ENCODE measurements around the gene UBXN11. TPM values are rescaled to one million over a fixed set of nuclear protein-coding genes. Genes with fewer than 3 reads are reported as not detected.

Gene UBXN11
- total and polyA plus RNA-seq, 2 donors from 2014 or later: 30.2 to 55.0 TPM

DNA sequence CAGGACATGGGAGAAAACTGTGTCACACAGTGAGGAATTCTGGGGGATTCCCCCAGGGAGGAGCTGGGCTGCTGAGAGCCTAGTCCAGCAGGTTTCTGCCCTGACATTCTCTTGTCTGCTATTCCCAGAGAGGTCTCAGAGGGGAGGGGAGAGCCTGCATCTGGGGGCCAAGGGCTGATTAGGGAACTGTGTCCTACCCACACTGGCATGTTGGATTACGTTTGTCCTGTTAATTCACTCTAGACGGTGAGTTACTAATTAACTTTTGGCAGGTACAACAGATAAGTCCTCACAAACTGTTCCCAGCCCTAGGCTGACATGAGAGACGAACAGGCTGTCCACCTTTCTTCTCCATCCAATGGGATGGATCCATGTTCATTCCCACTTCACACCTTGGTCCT, 29.2 kb downstream of the UBXN11 start:
- H3K27ac ChIP-seq (ENCODE audit: low read depth in 2 of 2, low read length in 2 of 2): peak overlapping the region in 1 of 2 donors; percentile 23
- peaks cover 9 to 39% (median 35%) of the 10 kb centered on the region in 3 donors for H3K4me1 ChIP-seq (ENCODE audit: control insufficient read depth in 2 of 3, insufficient read depth in 2 of 3, low read depth in 1 of 3, low read length in 3 of 3)
- peaks cover 0 to 2% (median 0%) of the 10 kb centered on the region in 3 donors for H3K36me3 ChIP-seq (ENCODE audit: control insufficient read depth in 2 of 3, insufficient read depth in 3 of 3, low read length in 3 of 3)
- peak overlapping the region in 1 of 3 donors; percentile 3 for H3K4me3 ChIP-seq (ENCODE audit: low read length in 3 of 3)
- FAIRE-seq: no peak
- DNase-seq: peak in 1 of 5 donors; percentile 49
- intact Hi-C loops (cut with DNase I): no loop called here
- TF ChIP-seq, protein P1, sequence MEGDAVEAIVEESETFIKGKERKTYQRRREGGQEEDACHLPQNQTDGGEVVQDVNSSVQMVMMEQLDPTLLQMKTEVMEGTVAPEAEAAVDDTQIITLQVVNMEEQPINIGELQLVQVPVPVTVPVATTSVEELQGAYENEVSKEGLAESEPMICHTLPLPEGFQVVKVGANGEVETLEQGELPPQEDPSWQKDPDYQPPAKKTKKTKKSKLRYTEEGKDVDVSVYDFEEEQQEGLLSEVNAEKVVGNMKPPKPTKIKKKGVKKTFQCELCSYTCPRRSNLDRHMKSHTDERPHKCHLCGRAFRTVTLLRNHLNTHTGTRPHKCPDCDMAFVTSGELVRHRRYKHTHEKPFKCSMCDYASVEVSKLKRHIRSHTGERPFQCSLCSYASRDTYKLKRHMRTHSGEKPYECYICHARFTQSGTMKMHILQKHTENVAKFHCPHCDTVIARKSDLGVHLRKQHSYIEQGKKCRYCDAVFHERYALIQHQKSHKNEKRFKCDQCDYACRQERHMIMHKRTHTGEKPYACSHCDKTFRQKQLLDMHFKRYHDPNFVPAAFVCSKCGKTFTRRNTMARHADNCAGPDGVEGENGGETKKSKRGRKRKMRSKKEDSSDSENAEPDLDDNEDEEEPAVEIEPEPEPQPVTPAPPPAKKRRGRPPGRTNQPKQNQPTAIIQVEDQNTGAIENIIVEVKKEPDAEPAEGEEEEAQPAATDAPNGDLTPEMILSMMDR (IDR thresholded peaks at IDR 0.05; ENCODE audit: borderline replicate concordance, extremely low read depth, insufficient read depth): no peak
- H3K27me3 ChIP-seq (ENCODE audit: control insufficient read depth, insufficient read depth, low read length): no peaks in the 10 kb centered on the region
- H3K9me3 ChIP-seq (ENCODE audit: control insufficient read depth in 2 of 3, insufficient read depth in 1 of 3, low read length in 3 of 3): no peaks in the 10 kb centered on the region
- H3K9ac ChIP-seq (ENCODE audit: low read length in 3 of 3): peak overlapping the region in 1 of 3 donors; percentile 8

DNA sequence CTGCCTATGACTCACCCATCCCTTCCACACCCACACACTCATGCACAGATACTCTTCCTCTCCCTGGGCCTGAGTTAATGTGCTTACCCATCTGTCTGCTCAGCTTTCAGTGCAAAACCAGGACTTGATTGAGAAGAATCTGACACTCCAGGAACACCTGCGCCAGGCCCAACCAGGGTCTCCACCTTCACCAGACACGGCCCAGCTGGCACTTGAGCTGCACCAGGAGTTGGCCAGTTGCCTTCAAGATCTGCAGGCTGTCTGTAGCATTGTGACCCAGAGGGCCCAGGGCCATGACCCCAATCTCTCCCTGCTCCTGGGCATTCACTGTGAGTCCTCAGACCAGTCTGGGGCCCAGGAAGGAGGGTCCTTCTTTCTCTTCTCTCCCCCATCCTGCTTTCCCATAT, 30.0 kb downstream of the UBXN11 start:
- Histone ChIP-seq H3K36me3 (ENCODE audit: control insufficient read depth in 2 of 3, insufficient read depth in 3 of 3, low read length in 3 of 3) (peaks cover 0 to 2% (median 0%) of the 10 kb centered on the region in 3 donors), H3K9ac (ENCODE audit: low read length in 3 of 3) (peak overlapping the region in 1 of 3 donors; percentile 55), H3K27ac (ENCODE audit: low read depth in 2 of 2, low read length in 2 of 2) (peak overlapping the region; percentile 71 to 83), H3K9me3 (ENCODE audit: control insufficient read depth in 2 of 3, insufficient read depth in 1 of 3, low read length in 3 of 3) (no peaks in the 10 kb centered on the region), H3K4me1 (ENCODE audit: control insufficient read depth in 2 of 3, insufficient read depth in 2 of 3, low read depth in 1 of 3, low read length in 3 of 3) (peaks cover 9 to 39% (median 35%) of the 10 kb centered on the region in 3 donors), H3K4me3 (ENCODE audit: low read length in 3 of 3) (no peak overlapping the region), H3K27me3 (ENCODE audit: control insufficient read depth, insufficient read depth, low read length) (no peaks in the 10 kb centered on the region)
- intact Hi-C loops (cut with DNase I): no loop called here
- DNase-seq (peak in 2 of 5 donors; percentile 51 to 75), FAIRE-seq (no peak)
- TF ChIP-seq, protein P1 (IDR thresholded peaks at IDR 0.05; ENCODE audit: borderline replicate concordance, extremely low read depth, insufficient read depth): no peak

DNA sequence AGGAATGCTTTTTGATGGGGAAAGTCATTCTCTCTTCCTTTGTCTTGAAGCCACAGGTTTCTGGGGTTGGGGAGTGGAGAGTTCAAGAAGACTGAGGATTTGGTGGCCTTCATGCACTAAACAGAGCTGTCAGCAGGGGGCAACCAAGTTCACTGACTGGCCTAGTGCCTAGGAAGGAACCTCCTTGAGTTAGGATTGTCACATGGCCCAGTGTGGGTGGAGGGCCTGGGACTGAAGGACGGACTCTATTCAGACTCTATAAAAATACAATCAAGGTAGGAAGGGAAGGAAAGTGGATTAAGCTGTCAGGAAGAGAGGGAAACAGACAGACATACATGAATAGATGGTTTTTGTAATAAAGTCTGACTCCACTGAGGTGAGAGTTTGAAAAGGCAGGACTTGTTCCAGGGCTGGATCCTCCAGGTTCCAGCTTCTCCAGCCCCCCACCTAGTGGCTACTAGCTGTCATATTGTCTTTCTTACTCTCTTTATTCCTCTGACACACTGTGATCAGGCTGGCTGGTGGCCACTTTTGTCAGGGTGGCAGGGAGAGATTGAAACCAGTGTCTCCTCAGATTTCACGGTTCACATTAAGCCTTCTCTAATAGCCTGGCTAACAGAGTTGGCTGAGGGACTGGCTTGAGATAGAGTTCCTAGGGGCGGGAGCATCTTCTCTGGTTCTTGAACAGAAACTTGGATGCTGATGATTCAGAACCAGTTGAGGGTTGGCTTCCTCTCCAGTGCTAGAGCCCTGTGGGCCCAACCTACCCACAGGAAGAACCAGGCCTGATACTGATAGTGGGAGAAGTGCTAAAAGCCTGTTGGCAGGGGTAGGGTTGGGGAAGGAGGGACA, 30.6 kb downstream of the UBXN11 start:
- intact Hi-C loops (cut with DNase I): no loop called here
- TF ChIP-seq, protein P1 (IDR thresholded peaks at IDR 0.05; ENCODE audit: borderline replicate concordance, extremely low read depth, insufficient read depth): peak; percentile 94
- H3K9me3 ChIP-seq (ENCODE audit: control insufficient read depth in 2 of 3, insufficient read depth in 1 of 3, low read length in 3 of 3): no peaks in the 10 kb centered on the region
- H3K9ac ChIP-seq (ENCODE audit: low read length in 3 of 3): peak overlapping the region in 2 of 3 donors; percentile 37 to 55
- H3K27ac ChIP-seq (ENCODE audit: low read depth in 2 of 2, low read length in 2 of 2): peak overlapping the region; percentile 71 to 83
- DNase-seq (peak; percentile 74 to 91 (median 84)), FAIRE-seq (no peak)
- no peak overlapping the region for H3K4me3 ChIP-seq (ENCODE audit: low read length in 3 of 3)
- peaks cover 9 to 35% (median 35%) of the 10 kb centered on the region in 3 donors for H3K4me1 ChIP-seq (ENCODE audit: control insufficient read depth in 2 of 3, insufficient read depth in 2 of 3, low read depth in 1 of 3, low read length in 3 of 3)
- peaks cover 0 to 2% (median 0%) of the 10 kb centered on the region in 3 donors for H3K36me3 ChIP-seq (ENCODE audit: control insufficient read depth in 2 of 3, insufficient read depth in 3 of 3, low read length in 3 of 3)
- no peaks in the 10 kb centered on the region for H3K27me3 ChIP-seq (ENCODE audit: control insufficient read depth, insufficient read depth, low read length)
